CD4-positive, alpha-beta T cell treated with Interleukin-6 for 4 hours (primary cell): Measurements from ENCODE around the gene SDR9C7.
"Not testable (repeated sequence)": the region's sequence is repeated elsewhere in the genome, so short reads cannot be mapped to it uniquely, and the experiment has no call there.

Source experiments
- DNase-seq: peaks from one replicate; pipeline ENCODE4 v3.0.0-alpha.2; 2020; ENCODE audit warnings: mixed read lengths

The SDR9C7 gene

GRCh38 chr12:56914256-56914655 is 20.0 kb downstream of the SDR9C7 start:
- no peak for DNase-seq

DNA sequence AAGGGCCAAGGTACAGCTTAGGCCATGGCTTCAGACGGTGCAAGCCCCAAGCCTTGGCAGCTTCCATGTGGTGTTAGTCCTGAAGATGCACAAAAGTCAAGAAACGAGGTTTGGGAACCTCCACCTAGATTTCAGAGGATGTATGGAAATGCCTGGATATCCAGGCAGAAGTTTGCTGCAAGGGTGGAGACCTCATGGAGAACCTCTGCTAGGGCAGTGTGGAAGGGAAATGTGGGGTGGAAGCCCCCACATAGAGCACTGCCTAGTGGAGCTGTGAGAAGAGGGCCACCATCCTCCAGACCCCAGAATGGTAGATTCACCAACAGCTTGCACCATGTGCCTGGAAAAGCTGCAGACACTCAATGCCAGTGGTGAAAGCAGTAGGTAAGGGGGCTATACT is 24.8 kb downstream of the SDR9C7 start:
- DNase-seq: not testable (repeated sequence)

DNA sequence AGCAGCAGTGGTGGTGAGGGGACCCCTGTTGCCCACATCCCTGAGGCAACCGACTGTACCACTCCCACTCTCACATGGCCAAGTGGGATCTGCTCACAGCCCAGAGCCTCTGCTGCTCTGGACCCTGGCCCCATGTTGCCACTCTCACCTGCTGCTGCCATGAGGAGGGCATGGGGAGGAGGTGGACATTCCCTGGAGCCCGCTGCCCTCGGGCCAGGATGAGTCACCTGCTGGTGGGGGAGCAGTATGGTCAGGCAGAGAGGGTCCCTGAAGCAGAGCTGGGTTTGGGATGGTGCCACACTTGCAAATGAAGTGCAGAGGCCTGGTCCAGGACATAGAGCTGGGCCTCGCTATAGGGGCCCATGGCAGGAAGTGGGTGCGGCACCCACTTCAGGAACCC is 26.1 kb downstream of the SDR9C7 start:
- no peak for DNase-seq

DNA sequence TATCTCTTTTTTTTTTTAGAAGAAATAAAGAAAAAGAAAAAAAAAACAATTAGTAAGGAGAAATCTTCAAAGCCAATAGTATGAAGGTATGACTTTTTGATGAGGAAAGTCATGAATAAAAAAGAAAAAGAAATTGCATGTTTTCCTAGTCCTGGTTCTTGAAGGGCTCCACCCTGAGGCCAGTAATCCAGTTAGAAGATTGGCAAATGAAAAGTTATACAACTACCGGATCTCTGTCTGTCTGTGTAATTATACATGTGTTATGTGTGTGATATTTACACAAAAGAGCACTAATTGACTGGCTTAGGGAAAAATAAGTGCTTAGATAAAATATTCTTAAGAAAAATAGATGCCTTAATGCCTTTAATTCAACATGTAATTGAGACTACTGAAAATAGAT is 28.4 kb downstream of the SDR9C7 start:
- no peak for DNase-seq

- DNase-seq: no peak
Observed at GRCh38 chr12:56903374-56903773, 30.8 kb downstream of the SDR9C7 start.

- not testable (repeated sequence) for DNase-seq
Observed at GRCh38 chr12:56901313-56901712, 32.9 kb downstream of the SDR9C7 start.

DNA sequence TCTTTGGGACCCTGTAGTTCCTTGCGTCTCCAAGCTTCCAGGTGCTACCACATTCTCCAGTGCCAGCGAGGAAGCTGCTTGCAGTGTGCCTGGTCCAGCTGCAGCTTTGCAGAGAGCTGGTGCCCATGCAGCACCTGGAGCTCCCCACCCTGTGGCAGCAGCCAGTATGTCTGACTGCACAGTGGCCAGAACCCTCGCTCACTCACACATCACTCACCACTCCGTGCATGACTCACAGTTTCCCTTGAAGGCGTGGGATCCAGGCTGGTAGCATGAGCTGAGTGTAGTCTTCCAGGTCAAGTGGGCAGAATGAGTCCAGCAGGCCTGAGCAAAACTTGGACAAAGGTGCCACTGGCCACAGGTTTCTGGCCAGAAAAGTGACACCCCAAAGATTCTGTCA is 33.6 kb downstream of the SDR9C7 start:
- no peak for DNase-seq

GRCh38 chr12:56898938-56899337 is 35.3 kb downstream of the SDR9C7 start:
- DNase-seq: no peak

- no peak for DNase-seq
Observed at GRCh38 chr12:56897844-56898361, 36.3 kb downstream of the SDR9C7 start.

DNA sequence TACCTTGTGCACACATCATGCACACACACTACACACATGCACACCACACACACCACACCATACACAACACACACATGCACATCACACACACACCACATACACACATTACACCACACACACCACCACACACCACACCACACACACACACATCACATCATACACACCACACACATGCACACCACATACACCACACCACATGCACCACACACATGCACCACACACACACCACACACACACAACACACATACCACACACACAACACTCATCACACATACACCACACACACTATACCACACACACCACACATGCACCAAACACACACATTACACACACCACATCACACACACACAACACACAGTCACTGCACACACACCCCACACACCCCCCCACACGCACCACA is 38.1 kb downstream of the SDR9C7 start:
- DNase-seq: no peak

GRCh38 chr12:56894698-56895368 is 39.4 kb downstream of the SDR9C7 start:
- DNase-seq: no peak

DNA sequence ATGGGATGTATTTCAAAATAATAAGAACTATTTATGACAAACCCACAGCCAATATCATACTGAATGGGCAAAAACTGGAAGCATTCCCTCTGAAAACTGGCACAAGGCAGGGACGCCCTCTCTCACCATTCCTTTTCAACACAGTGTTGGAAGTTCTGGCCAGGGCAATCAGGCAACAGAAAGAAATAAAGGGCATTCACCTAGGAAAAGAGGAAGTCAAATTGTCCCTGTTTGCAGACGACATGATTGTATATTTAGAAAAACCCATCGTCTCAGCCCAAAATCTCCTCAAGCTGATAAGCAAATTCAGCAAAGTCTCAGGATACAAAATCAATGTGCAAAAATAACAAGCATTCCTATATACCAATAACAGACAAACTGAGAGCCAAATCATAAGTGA is 42.3 kb downstream of the SDR9C7 start:
- not testable (repeated sequence) for DNase-seq

DNA sequence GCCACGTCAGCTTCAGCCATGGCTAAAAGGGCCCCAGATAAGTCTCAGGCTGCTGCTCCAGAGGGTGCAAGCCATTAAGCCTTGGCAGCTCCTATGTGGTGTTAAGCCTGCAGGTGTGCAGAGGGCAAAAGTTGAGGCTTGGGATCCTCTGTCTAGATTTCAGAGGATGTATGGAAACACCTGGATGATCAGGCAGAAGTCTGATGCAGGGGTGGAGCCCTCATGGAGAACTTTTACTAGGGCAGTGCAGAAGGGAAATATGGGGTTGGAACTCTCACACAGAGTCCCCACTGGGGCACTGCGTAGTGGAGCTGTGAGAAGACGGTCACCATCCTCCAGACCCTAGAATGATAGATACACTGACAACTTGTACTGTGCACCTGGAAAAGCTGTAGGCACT is 47.9 kb downstream of the SDR9C7 start:
- DNase-seq: no peak

DNA sequence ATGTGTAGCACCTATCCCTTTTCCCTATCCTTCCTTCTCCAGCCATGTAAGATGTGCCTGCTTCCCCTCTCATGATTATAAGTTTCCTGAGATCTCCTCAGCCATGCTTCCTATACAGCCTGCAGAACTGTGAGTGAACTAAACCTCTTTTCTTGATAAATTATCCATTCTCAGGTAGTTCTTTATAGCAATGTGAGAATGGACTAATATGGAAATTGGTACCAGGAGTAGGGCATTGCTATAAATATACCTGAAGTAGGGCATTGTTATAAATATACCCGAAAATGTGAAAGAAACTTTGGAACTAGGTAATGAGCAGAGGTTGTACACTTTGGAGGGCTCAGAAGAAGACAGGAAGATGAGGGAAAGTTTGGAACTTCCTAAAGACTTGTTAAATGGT is 48.9 kb downstream of the SDR9C7 start:
- DNase-seq: no peak

GRCh38 chr12:56884421-56884820 is 49.8 kb downstream of the SDR9C7 start:
- no peak for DNase-seq

DNA sequence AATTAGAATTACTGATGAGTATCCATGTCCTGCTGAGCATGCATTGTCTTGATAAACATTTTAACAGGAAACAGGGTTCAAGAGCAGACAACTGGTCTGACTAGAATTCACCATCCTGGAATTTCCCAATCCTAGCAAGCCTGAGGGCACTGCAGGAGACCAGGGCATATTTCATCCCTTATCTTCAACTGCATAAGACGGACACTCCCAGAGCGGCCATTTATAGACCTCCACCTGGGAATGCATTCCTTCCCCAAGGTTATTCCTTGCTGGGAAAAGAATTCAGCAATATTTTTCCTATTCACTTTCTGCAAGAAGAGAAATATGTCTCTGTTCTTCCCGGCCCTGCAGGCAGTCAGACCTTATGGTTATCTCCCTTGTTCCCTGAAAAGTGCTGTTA is 51.8 kb downstream of the SDR9C7 start:
- DNase-seq: not testable (repeated sequence)

GRCh38 chr12:56880125-56880992 is 53.8 kb downstream of the SDR9C7 start:
- DNase-seq: no peak

- not testable (repeated sequence) for DNase-seq
Observed at GRCh38 chr12:56879240-56880124, 54.7 kb downstream of the SDR9C7 start.

- DNase-seq: no peak
Observed at GRCh38 chr12:56878010-56878339, 56.2 kb downstream of the SDR9C7 start.

GRCh38 chr12:56877195-56878009 is 56.8 kb downstream of the SDR9C7 start:
- DNase-seq: no peak

- no peak for DNase-seq
Observed at GRCh38 chr12:56874821-56875220, 59.4 kb downstream of the SDR9C7 start.

- no peak for DNase-seq
Observed at GRCh38 chr12:56873382-56873781, 60.8 kb downstream of the SDR9C7 start.
